ENCODE measurements around the gene PEX11A. TPM values are rescaled to one million over a fixed set of nuclear protein-coding genes. Genes with fewer than 3 reads are reported as not detected.

The PEX11A gene
- total and polyA plus RNA-seq, 2 donors: 2.5 to 3.8 TPM

GRCh38 chr15:89664441-89665350 lies 25.9 kb downstream of the PEX11A start:
- peak overlapping the region in 1 of 2 donors; percentile 41 for H3K4me3 ChIP-seq (ENCODE audit: low read length in 2 of 2)
- WGBS: 93% methylated on average over 13 of the region's 13 CpGs
- H3K27me3 ChIP-seq (ENCODE audit: control insufficient read depth in 2 of 2, insufficient read depth in 1 of 2, low read length in 1 of 2): peaks cover 23 to 53% of the 10 kb centered on the region in 2 donors
- no peaks in the 10 kb centered on the region for H3K9me3 ChIP-seq (ENCODE audit: control insufficient read depth in 2 of 2, insufficient read depth in 1 of 2, low read length in 1 of 2)
- H3K4me1 ChIP-seq (ENCODE audit: control insufficient read depth in 2 of 2, insufficient read depth in 2 of 2, low read length in 2 of 2): peaks cover 0 to 7% of the 10 kb centered on the region in 2 donors
- DNase-seq (ENCODE audit: low read depth in 6 of 9, low spot score in 9 of 9): no peak
- H3K36me3 ChIP-seq (ENCODE audit: control insufficient read depth in 2 of 2, insufficient read depth in 2 of 2, low read length in 1 of 2): no peaks in the 10 kb centered on the region
- H3K27ac ChIP-seq (ENCODE audit: low read depth in 1 of 2, low read length in 1 of 2): no peak overlapping the region

- Histone ChIP-seq H3K27me3 (ENCODE audit: control insufficient read depth in 2 of 2, insufficient read depth in 1 of 2, low read length in 1 of 2) (peaks cover 23 to 50% of the 10 kb centered on the region in 2 donors), H3K4me3 (ENCODE audit: low read length in 2 of 2) (no peak overlapping the region), H3K36me3 (ENCODE audit: control insufficient read depth in 2 of 2, insufficient read depth in 2 of 2, low read length in 1 of 2) (no peaks in the 10 kb centered on the region), H3K4me1 (ENCODE audit: control insufficient read depth in 2 of 2, insufficient read depth in 2 of 2, low read length in 2 of 2) (peaks cover 0 to 7% of the 10 kb centered on the region in 2 donors), H3K9me3 (ENCODE audit: control insufficient read depth in 2 of 2, insufficient read depth in 1 of 2, low read length in 1 of 2) (no peaks in the 10 kb centered on the region), H3K27ac (ENCODE audit: low read depth in 1 of 2, low read length in 1 of 2) (no peak overlapping the region)
- WGBS: 55% methylated on average over 11 of the region's 11 CpGs
- DNase-seq (ENCODE audit: low read depth in 6 of 9, low spot score in 9 of 9): no peak
Measured at GRCh38 chr15:89662893-89663626, 27.5 kb downstream of the PEX11A start.

GRCh38 chr15:89660556-89660955 lies 30.0 kb downstream of the PEX11A start:
- Histone ChIP-seq H3K9me3 (ENCODE audit: control insufficient read depth in 2 of 2, insufficient read depth in 1 of 2, low read length in 1 of 2) (no peaks in the 10 kb centered on the region), H3K4me1 (ENCODE audit: control insufficient read depth in 2 of 2, insufficient read depth in 2 of 2, low read length in 2 of 2) (peaks cover 0 to 5% of the 10 kb centered on the region in 2 donors), H3K4me3 (ENCODE audit: low read length in 2 of 2) (no peak overlapping the region), H3K27ac (ENCODE audit: low read depth in 1 of 2, low read length in 1 of 2) (no peak overlapping the region), H3K36me3 (ENCODE audit: control insufficient read depth in 2 of 2, insufficient read depth in 2 of 2, low read length in 1 of 2) (no peaks in the 10 kb centered on the region), H3K27me3 (ENCODE audit: control insufficient read depth in 2 of 2, insufficient read depth in 1 of 2, low read length in 1 of 2) (peaks cover 15 to 41% of the 10 kb centered on the region in 2 donors)
- 94% methylated on average over 2 of the region's 2 CpGs for WGBS
- no peak for DNase-seq (ENCODE audit: low read depth in 6 of 9, low spot score in 9 of 9)

- 96% methylated on average over 2 of the region's 2 CpGs for WGBS
- Histone ChIP-seq H3K27me3 (ENCODE audit: control insufficient read depth in 2 of 2, insufficient read depth in 1 of 2, low read length in 1 of 2) (peaks cover 2 to 40% of the 10 kb centered on the region in 2 donors), H3K36me3 (ENCODE audit: control insufficient read depth in 2 of 2, insufficient read depth in 2 of 2, low read length in 1 of 2) (no peaks in the 10 kb centered on the region), H3K27ac (ENCODE audit: low read depth in 1 of 2, low read length in 1 of 2) (no peak overlapping the region), H3K4me3 (ENCODE audit: low read length in 2 of 2) (no peak overlapping the region), H3K4me1 (ENCODE audit: control insufficient read depth in 2 of 2, insufficient read depth in 2 of 2, low read length in 2 of 2) (peaks cover 3 to 11% of the 10 kb centered on the region in 2 donors), H3K9me3 (ENCODE audit: control insufficient read depth in 2 of 2, insufficient read depth in 1 of 2, low read length in 1 of 2) (no peaks in the 10 kb centered on the region)
- DNase-seq (ENCODE audit: low read depth in 6 of 9, low spot score in 9 of 9): no peak
Measured at GRCh38 chr15:89659295-89659694, 31.3 kb downstream of the PEX11A start.

GRCh38 chr15:89657686-89658200 lies 32.8 kb downstream of the PEX11A start:
- no peaks in the 10 kb centered on the region for H3K9me3 ChIP-seq (ENCODE audit: control insufficient read depth in 2 of 2, insufficient read depth in 1 of 2, low read length in 1 of 2)
- no peak overlapping the region for H3K4me3 ChIP-seq (ENCODE audit: low read length in 2 of 2)
- WGBS: 98% methylated on average over 5 of the region's 5 CpGs
- no peaks in the 10 kb centered on the region for H3K36me3 ChIP-seq (ENCODE audit: control insufficient read depth in 2 of 2, insufficient read depth in 2 of 2, low read length in 1 of 2)
- H3K27ac ChIP-seq (ENCODE audit: low read depth in 1 of 2, low read length in 1 of 2): no peak overlapping the region
- no peak for DNase-seq (ENCODE audit: low read depth in 6 of 9, low spot score in 9 of 9)
- peaks cover 4 to 10% of the 10 kb centered on the region in 2 donors for H3K4me1 ChIP-seq (ENCODE audit: control insufficient read depth in 2 of 2, insufficient read depth in 2 of 2, low read length in 2 of 2)
- H3K27me3 ChIP-seq (ENCODE audit: control insufficient read depth in 2 of 2, insufficient read depth in 1 of 2, low read length in 1 of 2): peaks cover 2 to 38% of the 10 kb centered on the region in 2 donors

GRCh38 chr15:89656116-89656815 lies 34.3 kb downstream of the PEX11A start:
- WGBS: 58% methylated on average over 7 of the region's 7 CpGs
- Histone ChIP-seq H3K27ac (ENCODE audit: low read depth in 1 of 2, low read length in 1 of 2) (no peak overlapping the region), H3K4me1 (ENCODE audit: control insufficient read depth in 2 of 2, insufficient read depth in 2 of 2, low read length in 2 of 2) (peaks cover 4 to 10% of the 10 kb centered on the region in 2 donors), H3K4me3 (ENCODE audit: low read length in 2 of 2) (no peak overlapping the region), H3K9me3 (ENCODE audit: control insufficient read depth in 2 of 2, insufficient read depth in 1 of 2, low read length in 1 of 2) (no peaks in the 10 kb centered on the region), H3K27me3 (ENCODE audit: control insufficient read depth in 2 of 2, insufficient read depth in 1 of 2, low read length in 1 of 2) (peaks cover 2 to 33% of the 10 kb centered on the region in 2 donors), H3K36me3 (ENCODE audit: control insufficient read depth in 2 of 2, insufficient read depth in 2 of 2, low read length in 1 of 2) (no peaks in the 10 kb centered on the region)
- DNase-seq (ENCODE audit: low read depth in 6 of 9, low spot score in 9 of 9): no peak

- Histone ChIP-seq H3K36me3 (ENCODE audit: control insufficient read depth in 2 of 2, insufficient read depth in 2 of 2, low read length in 1 of 2) (no peaks in the 10 kb centered on the region), H3K27ac (ENCODE audit: low read depth in 1 of 2, low read length in 1 of 2) (peak within 1 kb of the TSS in 1 of 2 donors; percentile 5), H3K4me3 (ENCODE audit: low read length in 2 of 2) (peak within 1 kb of the TSS; percentile 53 to 78), H3K9me3 (ENCODE audit: control insufficient read depth in 2 of 2, insufficient read depth in 1 of 2, low read length in 1 of 2) (no peaks in the 10 kb centered on the region), H3K27me3 (ENCODE audit: control insufficient read depth in 2 of 2, insufficient read depth in 1 of 2, low read length in 1 of 2) (peaks cover 2 to 31% of the 10 kb centered on the region in 2 donors), H3K4me1 (ENCODE audit: control insufficient read depth in 2 of 2, insufficient read depth in 2 of 2, low read length in 2 of 2) (peaks cover 4 to 10% of the 10 kb centered on the region in 2 donors)
- WGBS: 1% methylated on average over 87 of the region's 87 CpGs
- DNase-seq (ENCODE audit: low read depth in 6 of 9, low spot score in 9 of 9): peak in 5 of 9 donors; percentile 21 to 55 (median 28)
Measured at GRCh38 chr15:89654847-89655805, 35.4 kb downstream of the PEX11A start, which contains the start of gene KIF7. Gene KIF7, minus strand, starts transcription at chr15:89655467. Its CDS starts 2,537 bp downstream, at chr15:89652930.

GRCh38 chr15:89654301-89654761 lies 36.2 kb downstream of the PEX11A start:
- peaks cover 2 to 29% of the 10 kb centered on the region in 2 donors for H3K27me3 ChIP-seq (ENCODE audit: control insufficient read depth in 2 of 2, insufficient read depth in 1 of 2, low read length in 1 of 2)
- WGBS: 48% methylated on average over 14 of the region's 14 CpGs
- peak overlapping the region in 1 of 2 donors; percentile 5 for H3K27ac ChIP-seq (ENCODE audit: low read depth in 1 of 2, low read length in 1 of 2)
- no peak for DNase-seq (ENCODE audit: low read depth in 6 of 9, low spot score in 9 of 9)
- peak overlapping the region; percentile 53 to 78 for H3K4me3 ChIP-seq (ENCODE audit: low read length in 2 of 2)
- no peaks in the 10 kb centered on the region for H3K36me3 ChIP-seq (ENCODE audit: control insufficient read depth in 2 of 2, insufficient read depth in 2 of 2, low read length in 1 of 2)
- H3K4me1 ChIP-seq (ENCODE audit: control insufficient read depth in 2 of 2, insufficient read depth in 2 of 2, low read length in 2 of 2): peaks cover 4 to 10% of the 10 kb centered on the region in 2 donors
- no peaks in the 10 kb centered on the region for H3K9me3 ChIP-seq (ENCODE audit: control insufficient read depth in 2 of 2, insufficient read depth in 1 of 2, low read length in 1 of 2)
